CD4-positive, alpha-beta T cell treated with Interleukin-6 for 4 hours (primary cell): ENCODE measurements around the gene CENPO.

ENCODE experiments used
- DNase-seq: peaks from one replicate; pipeline ENCODE4 v3.0.0-alpha.2; 2020; ENCODE audit warnings: mixed read lengths

CENPO gene

DNA sequence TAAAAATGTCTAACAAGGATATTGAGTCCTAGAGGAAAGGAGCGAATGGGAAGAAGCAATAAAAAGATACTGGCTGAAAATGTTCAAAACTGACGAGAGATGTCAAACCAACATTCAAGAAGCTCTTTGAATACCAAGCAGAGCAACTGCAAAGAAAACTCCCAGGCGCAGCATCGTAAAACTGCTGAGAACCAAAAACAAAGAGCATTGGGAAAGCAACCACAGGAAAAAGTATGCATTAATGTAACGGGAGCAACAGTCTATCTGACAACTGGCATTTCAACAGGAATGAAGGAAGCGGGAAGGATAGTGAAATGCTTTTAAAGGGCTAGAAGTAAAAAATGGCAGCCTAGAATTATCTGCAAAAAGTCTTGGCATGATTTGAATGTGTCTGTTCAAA, 73.7 kb downstream of the CENPO start:
- no peak for DNase-seq

GRCh38 chr2:24870440-24870839, 77.2 kb downstream of the CENPO start:
- DNase-seq, result no peak

DNA sequence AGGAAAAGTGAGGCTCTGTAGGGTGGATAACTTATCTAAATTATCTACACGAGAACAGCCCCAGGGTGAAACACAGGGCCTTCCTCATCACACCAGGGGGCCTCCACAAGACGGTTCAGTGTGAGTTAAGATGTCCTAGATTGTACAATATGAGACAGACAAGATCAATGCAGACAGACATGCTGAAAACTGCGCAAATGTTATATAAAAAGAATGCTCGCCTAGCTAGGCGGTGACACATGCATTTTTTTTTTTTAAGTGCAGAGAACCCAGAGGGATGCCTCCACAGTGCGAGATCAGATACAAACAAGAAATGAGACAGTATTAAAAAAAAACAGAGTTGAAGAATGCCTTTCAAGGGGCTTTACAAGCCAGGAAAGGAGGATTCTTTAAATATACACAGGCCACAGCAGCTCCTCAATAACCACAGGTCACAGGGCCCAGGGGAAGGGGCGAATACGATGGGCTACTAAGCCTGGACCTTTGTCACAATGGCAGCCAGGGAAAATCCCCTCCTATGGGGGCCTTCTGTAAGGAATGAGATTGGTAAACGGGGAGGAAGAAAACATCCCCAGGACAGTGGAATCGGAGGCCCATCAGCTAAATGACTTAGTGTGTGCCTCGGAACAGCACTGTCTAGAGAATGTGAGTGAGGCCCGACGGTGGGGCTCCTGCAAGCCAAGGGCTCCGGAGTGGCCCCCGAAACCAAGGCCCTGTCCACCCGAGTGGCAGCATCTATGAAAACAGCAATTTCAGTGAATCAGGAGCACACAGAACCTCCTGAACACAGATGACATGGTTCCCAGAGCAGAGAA, 77.9 kb downstream of the CENPO start:
- DNase-seq, result no peak

DNA sequence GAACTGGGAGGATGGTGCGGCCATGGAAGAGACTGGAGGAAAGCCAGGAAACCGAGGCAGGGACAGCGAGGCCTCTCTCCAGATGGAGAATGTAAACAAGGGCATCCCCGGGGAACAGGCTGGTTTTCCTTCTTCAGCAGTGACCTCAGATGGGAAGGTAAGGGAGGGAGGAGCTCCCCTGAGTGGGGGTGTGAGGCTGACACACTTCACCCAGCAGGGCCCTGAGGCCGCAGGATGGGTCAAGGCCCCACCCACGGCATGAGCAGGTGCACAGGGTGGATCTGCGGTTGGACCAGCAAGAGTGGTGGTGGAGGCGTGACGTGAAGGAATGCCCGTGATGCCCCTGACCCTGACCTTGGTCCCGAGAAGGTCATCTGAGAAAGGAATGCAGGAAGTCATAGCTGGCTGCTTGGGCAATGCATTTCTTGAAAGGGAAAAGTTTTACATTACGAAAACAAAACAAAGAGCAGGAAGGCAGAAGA, 78.7 kb downstream of the CENPO start:
- no peak for DNase-seq
